ENCODE data around the gene ASCC1.

Gene ASCC1

GRCh38 chr10:72083790-72084459 is 132.2 kb downstream of the ASCC1 start:
- peak in 1 of 2 donors; percentile 37 for DNase-seq (ENCODE audit: low read depth in 2 of 2)

DNA sequence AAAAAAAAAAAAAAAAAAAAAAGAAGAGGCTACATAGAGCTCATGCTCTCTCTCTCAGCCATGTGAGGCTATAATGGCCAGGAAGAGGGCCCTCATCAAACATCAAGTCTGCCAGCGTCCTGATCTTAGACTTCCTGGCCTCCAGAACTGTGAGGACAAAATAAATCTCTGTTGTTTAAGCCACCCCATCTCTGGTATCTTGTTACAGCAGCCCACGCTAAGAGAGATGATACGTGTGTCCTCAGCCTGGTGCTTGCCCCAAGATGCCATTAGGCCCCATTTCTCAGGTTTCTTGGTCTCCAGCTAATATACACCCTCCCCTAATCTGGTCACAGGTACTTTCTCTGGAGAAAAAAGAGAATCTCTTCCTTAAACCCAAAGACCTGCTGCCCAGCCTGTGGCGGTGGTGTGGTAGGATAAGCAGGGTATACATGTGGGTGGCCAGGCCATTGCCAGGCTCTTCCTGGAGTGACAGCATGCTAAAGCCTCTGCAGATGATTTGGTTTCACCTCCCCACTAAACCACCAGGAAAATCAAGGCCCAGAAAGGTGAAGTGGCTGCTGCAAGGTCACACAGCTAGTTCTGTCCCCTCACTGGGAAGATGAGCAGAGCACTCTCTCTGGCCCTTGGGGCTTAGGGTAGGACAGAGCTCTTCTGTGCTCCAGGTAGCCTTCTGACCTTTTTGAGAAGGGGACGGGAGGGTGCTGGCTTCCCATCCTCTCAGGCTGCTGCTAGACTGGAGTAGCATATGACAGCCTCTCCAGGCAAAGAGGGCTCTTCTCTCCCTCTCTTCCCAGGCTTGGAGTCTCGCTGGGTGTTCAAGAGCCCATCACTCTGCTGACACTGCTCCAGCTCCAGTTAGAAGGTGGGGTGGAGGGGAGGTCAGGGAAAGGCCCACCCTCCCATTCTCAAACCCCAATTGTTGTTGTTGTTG is 133.0 kb downstream of the ASCC1 start:
- DNase-seq (ENCODE audit: low read depth in 2 of 2): no peak

DNA sequence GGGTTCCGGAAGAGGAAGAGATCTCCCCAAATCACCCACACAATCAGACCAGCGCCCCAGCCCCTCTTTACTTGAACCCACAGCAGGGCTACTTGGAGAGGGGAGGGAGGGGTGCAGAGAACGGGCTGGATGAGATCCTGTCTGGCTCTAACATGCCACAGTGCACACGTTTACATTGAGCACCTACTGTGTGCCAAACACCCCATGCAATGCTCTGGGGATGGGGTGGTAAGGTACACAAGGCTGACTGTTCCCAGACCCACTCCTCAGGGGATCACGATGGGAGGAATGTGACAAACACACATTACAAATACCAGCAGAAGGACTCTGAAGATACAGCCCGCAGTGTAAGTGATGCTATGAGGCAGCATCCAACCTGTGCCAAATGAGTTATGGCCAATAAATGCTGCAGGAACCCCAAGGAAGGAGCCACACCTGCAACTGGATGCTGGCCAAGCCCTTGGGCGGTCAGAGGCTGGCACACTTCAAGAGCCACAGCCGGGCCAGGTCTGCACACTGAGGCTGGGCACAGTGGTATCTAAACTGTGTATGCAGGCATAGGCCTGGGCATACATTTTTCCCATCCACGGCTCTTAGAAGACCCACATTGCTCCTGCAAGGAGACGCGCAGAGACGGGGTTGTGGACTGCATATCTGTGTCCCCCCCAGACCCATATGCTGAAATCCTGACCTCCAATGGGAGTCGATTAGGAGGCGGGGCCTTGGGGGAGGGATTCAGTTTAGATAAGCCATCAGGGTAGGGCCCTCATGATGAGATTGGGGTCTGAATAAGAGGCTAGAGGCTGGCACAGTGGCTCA is 134.1 kb downstream of the ASCC1 start:
- no peak for DNase-seq (ENCODE audit: low read depth in 2 of 2)

DNA sequence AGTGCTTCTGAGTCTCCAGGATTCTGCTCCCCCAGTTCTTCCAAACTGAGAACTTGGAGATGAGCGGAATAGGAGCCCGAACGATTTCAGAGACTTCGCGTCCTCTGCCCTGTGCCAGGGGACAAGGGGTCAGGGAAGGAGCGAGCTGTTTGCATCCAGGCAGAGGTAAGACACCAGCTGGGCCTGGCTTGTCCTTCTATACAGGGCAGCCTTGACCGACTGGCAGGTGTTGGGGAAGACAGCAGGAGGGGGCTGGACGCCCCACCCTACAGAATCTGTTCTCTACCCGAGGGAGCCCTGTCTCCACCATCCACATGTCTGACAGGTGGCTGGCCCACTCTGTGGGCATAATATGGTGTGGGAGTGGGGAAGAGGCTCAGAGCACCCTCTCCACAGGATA is 134.9 kb downstream of the ASCC1 start:
- DNase-seq (ENCODE audit: low read depth in 2 of 2): no peak

- DNase-seq (ENCODE audit: low read depth in 2 of 2): no peak
Observed at GRCh38 chr10:72080042-72080975, 135.8 kb downstream of the ASCC1 start.

DNA sequence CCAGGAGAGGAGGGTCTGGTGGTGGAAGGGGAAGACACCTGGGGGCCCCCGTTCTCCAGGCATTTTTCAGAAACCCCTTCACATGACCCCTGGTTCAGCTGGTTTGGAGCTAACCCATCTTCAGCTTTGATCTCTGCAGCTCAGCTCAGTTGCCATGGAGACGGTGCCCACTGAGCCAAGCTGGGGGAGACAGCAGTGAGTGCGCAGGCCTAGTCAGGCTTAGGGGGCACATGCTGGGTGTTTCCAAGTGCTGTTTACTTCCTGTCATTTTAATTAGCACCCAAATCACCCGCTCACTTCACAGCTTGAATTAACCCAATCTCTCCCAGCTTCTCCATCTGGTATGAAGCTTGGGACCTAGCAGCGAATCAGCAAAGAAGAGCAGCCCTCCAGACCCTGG is 136.7 kb downstream of the ASCC1 start:
- peak; percentile 61 to 65 for DNase-seq (ENCODE audit: low read depth in 2 of 2)

GRCh38 chr10:72077275-72077990 is 138.6 kb downstream of the ASCC1 start:
- DNase-seq (ENCODE audit: low read depth in 2 of 2): no peak

- DNase-seq (ENCODE audit: low read depth in 2 of 2): no peak
Observed at GRCh38 chr10:72076756-72077155, 139.3 kb downstream of the ASCC1 start.

- DNase-seq (ENCODE audit: low read depth in 2 of 2): no peak
Observed at GRCh38 chr10:72075376-72076115, 140.5 kb downstream of the ASCC1 start.

- no peak for DNase-seq (ENCODE audit: low read depth in 2 of 2)
Observed at GRCh38 chr10:72074574-72075375, 141.3 kb downstream of the ASCC1 start.

DNA sequence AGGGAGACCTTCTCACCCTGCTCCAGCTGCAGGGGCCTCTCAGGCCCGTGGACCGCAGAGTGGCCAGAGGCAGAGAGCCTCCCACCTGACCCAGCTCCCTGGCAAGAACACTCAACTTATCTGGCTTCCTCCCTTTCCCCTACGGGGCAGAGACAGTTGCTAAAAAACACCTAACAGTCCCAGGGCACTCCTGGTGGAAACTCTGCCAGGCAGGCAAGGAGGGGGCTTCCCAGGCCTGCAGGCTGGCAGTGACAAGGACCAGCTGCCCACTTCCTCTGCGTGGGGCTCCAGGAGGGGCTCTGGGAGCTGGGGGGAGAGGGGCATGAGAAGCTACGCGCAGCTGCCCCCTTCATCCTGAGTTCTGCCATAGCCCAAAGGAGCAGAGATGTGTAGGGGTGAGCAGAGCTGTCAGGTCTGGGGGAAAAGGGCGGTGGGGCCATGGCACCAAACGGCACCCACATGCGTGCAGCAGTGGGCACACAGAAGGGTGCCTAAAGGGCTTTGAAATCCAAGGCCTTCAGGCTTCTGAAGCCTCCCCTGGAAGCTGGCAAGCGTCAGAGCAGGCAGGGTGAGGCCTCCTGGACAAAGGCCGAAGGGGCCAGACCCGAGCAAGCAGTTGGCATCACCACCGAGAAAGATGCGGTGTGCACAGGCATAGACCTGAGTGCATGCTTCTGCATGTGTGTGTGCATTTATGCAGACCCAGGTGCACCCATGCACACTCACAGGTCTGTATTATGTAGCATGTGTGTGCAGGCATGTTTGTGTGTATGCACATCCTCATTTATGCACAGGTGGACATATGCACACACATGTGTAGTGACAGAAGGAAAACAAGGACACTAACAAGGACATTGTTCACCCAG is 142.1 kb downstream of the ASCC1 start:
- no peak for DNase-seq (ENCODE audit: low read depth in 2 of 2)

DNA sequence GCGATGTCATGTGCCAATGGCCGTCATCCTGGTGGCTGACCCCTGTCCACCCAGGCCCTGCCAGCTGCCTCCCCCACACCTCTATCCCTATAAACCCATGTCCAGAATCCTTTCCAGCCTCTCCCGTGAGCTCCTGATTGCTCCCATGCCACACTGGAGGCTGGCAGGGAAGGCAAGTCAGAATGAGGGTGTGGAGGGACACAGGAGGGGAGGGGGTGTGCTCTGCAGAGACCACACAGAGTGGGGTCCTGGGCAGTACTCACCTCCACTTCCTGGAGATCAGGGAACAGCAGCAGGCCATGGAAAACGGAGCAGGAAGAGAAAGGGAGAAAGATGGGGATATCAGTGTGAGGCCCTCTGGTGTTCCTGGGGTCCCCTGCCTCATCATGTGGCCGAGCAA is 143.4 kb downstream of the ASCC1 start:
- DNase-seq (ENCODE audit: low read depth in 2 of 2): no peak

- DNase-seq (ENCODE audit: low read depth in 2 of 2): no peak
Observed at GRCh38 chr10:72072046-72072445, 144.0 kb downstream of the ASCC1 start.

- no peak for DNase-seq (ENCODE audit: low read depth in 2 of 2)
Observed at GRCh38 chr10:72069751-72070526, 146.1 kb downstream of the ASCC1 start.

DNA sequence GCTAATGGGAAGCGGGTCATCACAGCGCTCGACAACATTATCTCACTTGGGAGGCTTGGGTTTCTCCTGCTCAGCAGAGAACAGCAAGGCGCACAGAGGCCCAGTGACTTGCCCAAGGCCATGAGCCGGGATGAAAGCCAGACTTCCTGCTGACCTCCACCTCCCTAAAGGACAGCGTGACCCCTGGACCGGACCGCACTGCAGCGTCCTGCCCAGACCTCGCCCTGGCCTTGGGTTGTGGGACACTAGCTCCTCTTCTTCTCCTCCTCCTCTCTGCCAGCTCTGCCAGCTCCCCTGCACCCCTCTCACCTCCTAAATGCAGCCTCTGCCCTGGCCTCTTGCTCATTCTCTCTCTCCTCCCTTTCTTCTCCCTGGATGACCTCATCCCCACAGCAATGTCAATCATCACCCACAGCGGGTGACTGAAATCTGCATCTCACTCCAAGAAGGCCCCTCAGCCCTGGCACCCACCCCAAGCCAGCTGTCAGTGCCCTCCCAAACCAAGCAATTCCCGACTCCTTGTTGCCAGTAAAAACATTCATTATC is 147.1 kb downstream of the ASCC1 start:
- DNase-seq (ENCODE audit: low read depth in 2 of 2): no peak

- DNase-seq (ENCODE audit: low read depth in 2 of 2): no peak
Observed at GRCh38 chr10:72068126-72068765, 147.8 kb downstream of the ASCC1 start.
